HepG2 (cell line): ENCODE measurements around the gene CREBZF. TPM values are rescaled to one million over a fixed set of nuclear protein-coding genes. Genes with fewer than 3 reads are reported as not detected.

Experiments used
- ATF5 ChIP-seq: sonication (generic); formaldehyde crosslinking; IDR thresholded peaks from 2 replicates; pipeline ENCODE4 v1.4.0; 2020; ENCODE audit warnings: mild to moderate bottlenecking, low read depth, missing genetic modification reagents
- CCDC6 ChIP-seq: sonication (generic); formaldehyde crosslinking; IDR thresholded peaks from 2 replicates; pipeline ENCODE4 v1.8.1; 2022; ENCODE audit warnings: mild to moderate bottlenecking, missing genetic modification reagents, moderate library complexity
- DZIP1 ChIP-seq: sonication (generic); formaldehyde crosslinking; IDR thresholded peaks from 2 replicates; pipeline ENCODE4 v1.5.0; 2020; ENCODE audit warnings: mild to moderate bottlenecking, missing genetic modification reagents
- ESRRA ChIP-seq: sonication (generic); formaldehyde crosslinking; IDR thresholded peaks from 2 replicates; pipeline ENCODE4 v1.5.1; 2020; ENCODE audit warnings: mild to moderate bottlenecking, low read depth, missing genetic modification reagents
- KLF11 ChIP-seq: IDR thresholded peaks from 2 replicates; pipeline ENCODE4 v1.6.1; 2016; ENCODE audit warnings: missing compliant biosample characterization
- LBX2 ChIP-seq: sonication (generic); formaldehyde crosslinking; IDR thresholded peaks from 2 replicates; pipeline ENCODE4 v1.5.0; 2020; ENCODE audit warnings: missing genetic modification reagents, mild to moderate bottlenecking, borderline replicate concordance
- NFAT5 ChIP-seq: sonication (generic); formaldehyde crosslinking; IDR thresholded peaks from 2 replicates; pipeline ENCODE4 v1.4.0; 2020; ENCODE audit warnings: missing genetic modification reagents
- SIN3A ChIP-seq: IDR thresholded peaks from 2 replicates; pipeline ENCODE4 v1.6.1; 2011; ENCODE audit warnings: low read depth, mild to moderate bottlenecking, control low read depth, low read length, borderline replicate concordance
- SRSF1 ChIP-seq: fragments of 200-400 bp; formaldehyde crosslinking; optimal IDR thresholded peaks from 2 replicates; pipeline ENCODE3; 2017; ENCODE audit warnings: mild to moderate bottlenecking, low read depth, low read length, moderate library complexity
- ZBTB44 ChIP-seq: sonication (generic); formaldehyde crosslinking; IDR thresholded peaks from 2 replicates; pipeline ENCODE4 v1.4.0; 2020; ENCODE audit warnings: missing genetic modification reagents
- ZNF138 ChIP-seq: sonication (generic); formaldehyde crosslinking; IDR thresholded peaks from 2 replicates; pipeline ENCODE4 v1.5.0; 2020; ENCODE audit warnings: mild to moderate bottlenecking, low read depth, missing genetic modification reagents
- ZNF20 ChIP-seq: sonication (generic); formaldehyde crosslinking; IDR thresholded peaks from 2 replicates; pipeline ENCODE4 v1.4.0; 2020; ENCODE audit warnings: mild to moderate bottlenecking, moderate library complexity, missing genetic modification reagents
- ZNF225 ChIP-seq: sonication (generic); formaldehyde crosslinking; IDR thresholded peaks from 2 replicates; pipeline ENCODE4 v1.4.0; 2020; ENCODE audit warnings: mild to moderate bottlenecking, missing genetic modification reagents
- ZNF674 ChIP-seq: sonication (generic); formaldehyde crosslinking; IDR thresholded peaks from 2 replicates; pipeline ENCODE4 v1.5.0; 2020; ENCODE audit warnings: low read depth, mild to moderate bottlenecking, missing genetic modification reagents
- ZNF800 ChIP-seq: sonication (generic); formaldehyde crosslinking; IDR thresholded peaks from 2 replicates; pipeline ENCODE4 v1.4.0; 2020; ENCODE audit warnings: missing genetic modification reagents
- polyA plus RNA-seq, 8 experiments: library from polyadenylated mRNA; depleted of rRNA in 3 of 8; stranded (reverse) in 7 of 8; unstranded in 1 of 8; fragments of >200 nt; fragmentation: Illumina TruSeq in 4 of 8; extraction: Trizol in 4 of 8; gene quantifications; 2 replicates each; pipeline versions ENCODE4 v1.2.1 to v1.2.3, GENCODE V29; 2011 to 2016; ENCODE audit warnings: low read depth in 4 of 8, missing spikeins in 1 of 8, mixed read lengths in 1 of 8; ENCODE audit not compliant: insufficient read depth in 1 of 8
- total RNA-seq, 5 experiments: library from RNA; depleted of rRNA; stranded (reverse); fragments of >200 nt; fragmentation: Illumina TruSeq; extraction: Trizol; gene quantifications; 2 replicates each; pipeline ENCODE4 v1.2.3, GENCODE V29; 2016; ENCODE audit warnings: low read depth in 1 of 5

Gene CREBZF
- total and polyA plus RNA-seq, 2 of the 13 experiments (the other 11 are each of a cell fraction or from before 2014, with no cell fraction given), result 30.6 to 43.1 TPM

GRCh38 chr11:85663753-85664614 is 945 bp downstream of the CREBZF start (continued):
- no peak for TF ChIP-seq ZBTB44 (CRISPR knock-in tag)
- no peak for TF ChIP-seq LBX2 (CRISPR knock-in tag)
- TF ChIP-seq CCDC6 (CRISPR knock-in tag), result 0 out of 2 replicates have a peak, but pooled peaks have one; percentile 71
- TF ChIP-seq SIN3A, result 0 out of 2 replicates have a peak, but pooled peaks have one; percentile 71
- no peak for TF ChIP-seq ATF5 (CRISPR knock-in tag)
- no peak for TF ChIP-seq KLF11 (CRISPR knock-in tag)
- TF ChIP-seq ZNF225, result no peak
- no peak for TF ChIP-seq ZNF674
- no peak for TF ChIP-seq NFAT5 (CRISPR knock-in tag)
- TF ChIP-seq SRSF1, result peak; percentile 79
- 0 out of 2 replicates have a peak, but pooled peaks have one; percentile 73 for TF ChIP-seq ZNF138 (CRISPR knock-in tag)
- TF ChIP-seq ESRRA (CRISPR knock-in tag), result no peak
- no peak for TF ChIP-seq ZNF20 (CRISPR knock-in tag)
- TF ChIP-seq ZNF800 (CRISPR knock-in tag), result no peak
- peak; percentile 64; the same call in 1 of the 2 replicates for TF ChIP-seq DZIP1
